ENCODE data around the gene PCDHGB5. TPM values are rescaled to one million over a fixed set of nuclear protein-coding genes. Genes with fewer than 3 reads are reported as not detected.

PCDHGB5 gene
- total and polyA plus RNA-seq, 2 of the 13 experiments (the other 11 are each of a cell fraction or from before 2014, with no cell fraction given), result 0.08 to 0.44 TPM

GRCh38 chr5:141366016-141366896 is 31.5 kb upstream of the PCDHGB5 start:
- no peak for DNase-seq (ENCODE audit: low spot score)
- ATAC-seq, result no peak
- no peak for FAIRE-seq
- CTCF ChIA-PET (ENCODE audit: low intra/inter-chr PET ratio, low total read pairs), result no interaction called here
- WGBS (ENCODE audit: low lambda C conversion rate), result 82% methylated on average over 23 of the region's 46 CpGs
- Histone ChIP-seq H3K4me2 (ENCODE audit: low read depth, low read length) (no peak overlapping the region), H3K9ac (ENCODE audit: insufficient read depth, low read depth, low read length) (no peak overlapping the region), H3K4me1 (ENCODE audit: insufficient read depth, low read length) (no peaks in the 10 kb centered on the region), H2AFZ (ENCODE audit: low read length) (no peak overlapping the region), H3K36me3 (replicated peaks in 1 of 2; ENCODE audit: control insufficient read depth in 1 of 2, insufficient read depth in 2 of 2, low read length in 2 of 2) (no peaks in the 10 kb centered on the region), H3K9me3 (ENCODE audit: low read length) (peaks cover 53% of the 10 kb centered on the region), H4K20me1 (ENCODE audit: insufficient read depth, low read length) (no peaks in the 10 kb centered on the region), H3K79me2 (ENCODE audit: insufficient read depth, low read length) (no peaks in the 10 kb centered on the region), H3K27ac (ENCODE audit: extremely low read length, insufficient read depth, low read length) (no peak overlapping the region), H3K27me3 (ENCODE audit: control insufficient read depth in 1 of 2, insufficient read depth in 2 of 2, low read length in 2 of 2) (no peaks in the 10 kb centered on the region), H3K4me3 (replicated peaks in 1 of 3; ENCODE audit: insufficient read depth in 1 of 3, low read depth in 2 of 3, low read length in 3 of 3) (no peak overlapping the region)
- POLR2A ChIA-PET, result no interaction called here
- intact Hi-C loops (cut with micrococcal nuclease; ENCODE audit: unreplicated experiment), result no loop called here
- TF ChIP-seq ARNTL (CRISPR knock-in tag; IDR thresholded peaks at IDR 0.05) (no peak), ZNF326 (CRISPR knock-in tag; IDR thresholded peaks at IDR 0.05; ENCODE audit: borderline replicate concordance) (no peak), ZNF205 (CRISPR knock-in tag; IDR thresholded peaks at IDR 0.05) (no peak), JUND (CRISPR knock-in tag; IDR thresholded peaks at IDR 0.05) (no peak), WIZ (CRISPR knock-in tag; IDR thresholded peaks at IDR 0.05) (no peak), IRF9 (CRISPR knock-in tag; IDR thresholded peaks at IDR 0.05; ENCODE audit: borderline replicate concordance) (no peak), ZSCAN20 (CRISPR knock-in tag; IDR thresholded peaks at IDR 0.05; ENCODE audit: borderline replicate concordance) (no peak), BHLHE40 (IDR thresholded peaks at IDR 0.05; ENCODE audit: low read length) (no peak), THAP11 (CRISPR knock-in tag; IDR thresholded peaks at IDR 0.05) (no peak), MTF1 (CRISPR knock-in tag; IDR thresholded peaks at IDR 0.05) (no peak), ZNF343 (CRISPR knock-in tag; IDR thresholded peaks at IDR 0.05) (no peak), ADNP (CRISPR knock-in tag; IDR thresholded peaks at IDR 0.05) (no peak), PHF21A (CRISPR knock-in tag; IDR thresholded peaks at IDR 0.05) (no peak), RFXAP (CRISPR knock-in tag; IDR thresholded peaks at IDR 0.05; ENCODE audit: borderline replicate concordance) (no peak), POGK (CRISPR knock-in tag; conservative IDR thresholded peaks at IDR 0.05) (no peak), ZNF451 (CRISPR knock-in tag; IDR thresholded peaks at IDR 0.05) (no peak), ZNF136 (CRISPR knock-in tag; IDR thresholded peaks at IDR 0.05; ENCODE audit: low read depth) (no peak), ZNF704 (CRISPR knock-in tag; IDR thresholded peaks at IDR 0.05; ENCODE audit: borderline replicate concordance) (no peak)
- no TSS peak for BruUV-seq (replicated peaks)
- in situ Hi-C loops (cut with HindIII; ENCODE audit: extremely low pct_ligation_motif_present, low pct_unique_long_range_greater_than_20kb), result no loop called here
